ENCODE results near the gene RTN4. TPM values are rescaled to one million over a fixed set of nuclear protein-coding genes. Genes with fewer than 3 reads are reported as not detected.

Gene RTN4
- total RNA-seq, 2 donors from 2014 or later: 112 to 215 TPM

DNA sequence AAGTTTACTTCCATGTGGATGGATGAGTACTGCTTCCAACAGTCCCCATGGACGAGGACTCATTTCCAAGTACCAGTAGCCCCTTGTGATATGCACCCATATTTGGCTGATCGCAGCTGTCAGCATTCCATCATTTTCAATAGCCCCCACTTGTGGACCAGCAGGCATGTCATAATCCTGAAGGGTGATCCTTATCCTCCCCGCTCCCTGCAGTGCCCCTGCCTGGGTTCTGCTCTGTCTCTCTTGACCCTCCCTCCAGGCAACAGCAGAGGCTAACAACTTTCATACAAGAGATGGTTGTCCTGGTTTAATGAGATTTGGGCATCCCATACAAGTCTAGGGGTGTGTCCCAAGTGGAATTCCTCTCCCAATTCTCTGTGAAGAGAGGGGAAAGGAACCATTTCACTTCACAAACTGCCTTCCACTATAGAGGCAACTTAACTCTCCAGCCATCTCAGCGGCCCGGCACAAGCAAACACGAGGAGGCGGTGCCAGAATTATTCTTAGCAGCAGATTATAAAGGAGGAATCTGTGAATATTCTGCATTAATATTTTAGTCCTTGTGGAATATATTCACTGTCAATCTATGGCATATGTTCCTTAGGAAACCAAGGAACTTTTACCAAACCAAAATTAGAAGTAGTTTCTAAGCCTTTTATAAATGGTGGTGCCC lies 110.7 kb downstream of the RTN4 start:
- Histone ChIP-seq H3K4me3 (no peak overlapping the region), H3K27ac (no peak overlapping the region), H3K27me3 (no peaks in the 10 kb centered on the region), H3K9me3 (peaks cover 0 to 4% (median 0%) of the 10 kb centered on the region in 3 donors), H3K4me1 (no peaks in the 10 kb centered on the region), H3K36me3 (replicated peaks in 1 of 2; ENCODE audit: insufficient read depth in 1 of 2, low read depth in 2 of 2) (no peaks in the 10 kb centered on the region)
- intact Hi-C loops (cut with DNase I): no loop called here
- ATAC-seq: no peak
- WGBS, 2 donors: 87 to 94% methylated on average over 7 of the region's 7 CpGs
- no peak for DNase-seq
- TF ChIP-seq POLR2A (IDR thresholded peaks at IDR 0.05): no peak
- TF ChIP-seq, protein P1, sequence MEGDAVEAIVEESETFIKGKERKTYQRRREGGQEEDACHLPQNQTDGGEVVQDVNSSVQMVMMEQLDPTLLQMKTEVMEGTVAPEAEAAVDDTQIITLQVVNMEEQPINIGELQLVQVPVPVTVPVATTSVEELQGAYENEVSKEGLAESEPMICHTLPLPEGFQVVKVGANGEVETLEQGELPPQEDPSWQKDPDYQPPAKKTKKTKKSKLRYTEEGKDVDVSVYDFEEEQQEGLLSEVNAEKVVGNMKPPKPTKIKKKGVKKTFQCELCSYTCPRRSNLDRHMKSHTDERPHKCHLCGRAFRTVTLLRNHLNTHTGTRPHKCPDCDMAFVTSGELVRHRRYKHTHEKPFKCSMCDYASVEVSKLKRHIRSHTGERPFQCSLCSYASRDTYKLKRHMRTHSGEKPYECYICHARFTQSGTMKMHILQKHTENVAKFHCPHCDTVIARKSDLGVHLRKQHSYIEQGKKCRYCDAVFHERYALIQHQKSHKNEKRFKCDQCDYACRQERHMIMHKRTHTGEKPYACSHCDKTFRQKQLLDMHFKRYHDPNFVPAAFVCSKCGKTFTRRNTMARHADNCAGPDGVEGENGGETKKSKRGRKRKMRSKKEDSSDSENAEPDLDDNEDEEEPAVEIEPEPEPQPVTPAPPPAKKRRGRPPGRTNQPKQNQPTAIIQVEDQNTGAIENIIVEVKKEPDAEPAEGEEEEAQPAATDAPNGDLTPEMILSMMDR (IDR thresholded peaks at IDR 0.05): no peak

DNA sequence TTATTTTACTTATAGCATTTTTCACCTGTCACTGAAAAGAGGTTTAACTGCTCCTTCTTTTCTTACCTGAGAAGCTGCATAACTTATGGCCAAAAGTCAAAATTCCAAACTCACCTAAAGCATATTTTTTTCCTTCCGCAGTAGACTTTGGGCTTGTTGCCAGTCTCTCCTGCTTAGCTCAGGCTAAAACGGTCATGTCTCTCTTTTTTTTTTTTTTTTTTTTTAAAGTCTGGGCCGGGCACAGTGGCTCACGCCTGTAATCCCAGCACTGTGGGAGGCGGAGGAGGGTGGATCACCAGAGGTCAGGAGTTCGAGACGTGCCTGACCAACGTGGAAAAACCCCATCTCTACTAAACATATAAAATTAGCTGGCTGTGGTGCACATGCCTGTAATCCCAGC lies 113.5 kb downstream of the RTN4 start:
- Histone ChIP-seq H3K4me1 (no peaks in the 10 kb centered on the region), H3K27me3 (no peaks in the 10 kb centered on the region), H3K27ac (peak overlapping the region in 2 of 4 donors; percentile 3 to 38), H3K4me3 (no peak overlapping the region), H3K36me3 (replicated peaks in 1 of 2; ENCODE audit: insufficient read depth in 1 of 2, low read depth in 2 of 2) (no peaks in the 10 kb centered on the region), H3K9me3 (peaks cover 0 to 4% (median 0%) of the 10 kb centered on the region in 3 donors)
- WGBS, 2 donors: 59 to 69% methylated on average over 8 of the region's 8 CpGs
- TF ChIP-seq POLR2A (IDR thresholded peaks at IDR 0.05): no peak
- TF ChIP-seq, protein P1 (IDR thresholded peaks at IDR 0.05): no peak
- peak in 2 of 4 donors; percentile 22 to 23 for DNase-seq
- peak; percentile 40 for ATAC-seq
- intact Hi-C loops (cut with DNase I): no loop called here

DNA sequence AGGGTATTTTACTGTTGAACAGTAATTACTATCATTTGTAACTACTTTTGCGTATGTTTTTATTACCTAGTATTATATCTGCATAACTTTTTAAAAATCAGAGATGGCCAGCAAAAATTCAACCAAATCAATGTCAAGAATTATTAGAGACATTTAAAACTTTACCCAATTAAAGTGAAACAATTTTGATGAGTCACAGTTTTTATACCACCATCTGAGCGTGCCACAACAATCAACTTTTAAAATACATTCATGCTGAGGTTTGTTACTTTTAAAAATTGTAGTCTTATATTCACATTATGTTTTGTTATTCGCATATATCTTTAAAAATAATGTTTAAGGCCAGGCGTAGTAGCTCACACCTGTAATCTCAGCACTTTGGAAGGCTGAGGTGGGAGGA lies 114.9 kb downstream of the RTN4 start:
- ATAC-seq (no peak), DNase-seq (no peak)
- Histone ChIP-seq H3K4me3 (no peak overlapping the region), H3K27me3 (no peaks in the 10 kb centered on the region), H3K36me3 (replicated peaks in 1 of 2; ENCODE audit: insufficient read depth in 1 of 2, low read depth in 2 of 2) (no peaks in the 10 kb centered on the region), H3K4me1 (no peaks in the 10 kb centered on the region), H3K27ac (no peak overlapping the region), H3K9me3 (peaks cover 0 to 4% (median 0%) of the 10 kb centered on the region in 3 donors)
- TF ChIP-seq, protein P1 (IDR thresholded peaks at IDR 0.05): no peak
- no peak for TF ChIP-seq POLR2A (IDR thresholded peaks at IDR 0.05)
- 89 to 92% methylated on average over 4 of the region's 4 CpGs for WGBS, 2 donors
- intact Hi-C loops (cut with DNase I): no loop called here

DNA sequence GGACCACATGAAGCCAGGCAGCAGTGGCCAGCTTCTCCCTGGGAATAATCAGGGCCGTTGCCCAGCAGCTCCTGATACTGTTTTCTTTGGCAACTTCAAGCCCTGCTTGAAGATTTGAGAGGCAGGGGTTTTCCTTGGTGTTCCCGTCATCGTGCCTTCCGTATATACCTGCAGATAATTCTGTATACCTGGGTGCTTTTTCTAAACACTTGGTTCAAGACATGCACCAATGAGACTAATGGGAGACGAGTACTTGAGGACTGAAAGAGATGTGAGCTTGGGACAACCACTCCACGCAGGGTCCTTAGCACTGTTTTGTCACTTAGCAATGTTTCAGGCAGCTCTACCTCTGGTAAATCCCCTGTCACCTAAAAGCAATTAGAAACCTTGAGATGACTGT lies 118.8 kb downstream of the RTN4 start:
- Histone ChIP-seq H3K4me1 (no peaks in the 10 kb centered on the region), H3K4me3 (no peak overlapping the region), H3K27ac (no peak overlapping the region), H3K36me3 (replicated peaks in 1 of 2; ENCODE audit: insufficient read depth in 1 of 2, low read depth in 2 of 2) (no peaks in the 10 kb centered on the region), H3K27me3 (no peaks in the 10 kb centered on the region), H3K9me3 (no peaks in the 10 kb centered on the region)
- 83 to 84% methylated on average over 6 of the region's 6 CpGs for WGBS, 2 donors
- TF ChIP-seq, protein P1 (IDR thresholded peaks at IDR 0.05): no peak
- TF ChIP-seq POLR2A (IDR thresholded peaks at IDR 0.05): no peak
- no peak for DNase-seq
- no peak for ATAC-seq
- intact Hi-C loops (cut with DNase I): no loop called here

DNA sequence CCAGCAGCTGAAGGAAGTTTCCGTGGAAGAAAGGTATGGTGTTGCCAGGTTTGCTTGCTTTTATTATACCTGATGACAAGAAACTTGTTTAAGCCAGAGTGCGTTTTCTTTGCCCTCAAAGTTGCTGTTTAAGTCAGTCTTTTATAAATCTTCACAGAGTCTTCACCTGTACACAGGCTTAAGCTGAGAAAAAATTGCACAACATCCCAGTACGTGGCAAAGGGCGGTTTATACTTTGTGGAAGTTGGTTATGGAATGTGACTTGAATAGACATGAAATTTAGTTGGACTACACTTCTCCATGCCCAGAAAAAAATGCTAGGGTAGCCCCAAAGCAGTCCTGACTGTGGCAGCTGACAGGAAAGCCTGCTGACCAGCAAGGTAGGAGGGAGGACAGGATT lies 121.5 kb downstream of the RTN4 start:
- Histone ChIP-seq H3K9me3 (no peaks in the 10 kb centered on the region), H3K4me1 (no peaks in the 10 kb centered on the region), H3K27me3 (no peaks in the 10 kb centered on the region), H3K4me3 (no peak overlapping the region), H3K27ac (no peak overlapping the region), H3K36me3 (replicated peaks in 1 of 2; ENCODE audit: insufficient read depth in 1 of 2, low read depth in 2 of 2) (no peaks in the 10 kb centered on the region)
- DNase-seq (no peak), ATAC-seq (no peak)
- intact Hi-C loops (cut with DNase I): no loop called here
- TF ChIP-seq, protein P1 (IDR thresholded peaks at IDR 0.05): no peak
- TF ChIP-seq POLR2A (IDR thresholded peaks at IDR 0.05): no peak
- 87 to 95% methylated on average over 4 of the region's 4 CpGs for WGBS, 2 donors

Data from body of pancreas (tissue), 4 donors.